GM19239 (cell line): ENCODE data around the gene ANO3.

Source experiments
- DNase-seq: peaks from one replicate; pipeline ENCODE4 v3.0.0; 2011; ENCODE audit warnings: low spot score; ENCODE audit not compliant: insufficient read length
- FAIRE-seq: peaks from 2 replicates; lab custom pipeline; 2011; peaks lifted over from hg19 to GRCh38; lab: Jason Lieb, UNC

Gene ANO3

DNA sequence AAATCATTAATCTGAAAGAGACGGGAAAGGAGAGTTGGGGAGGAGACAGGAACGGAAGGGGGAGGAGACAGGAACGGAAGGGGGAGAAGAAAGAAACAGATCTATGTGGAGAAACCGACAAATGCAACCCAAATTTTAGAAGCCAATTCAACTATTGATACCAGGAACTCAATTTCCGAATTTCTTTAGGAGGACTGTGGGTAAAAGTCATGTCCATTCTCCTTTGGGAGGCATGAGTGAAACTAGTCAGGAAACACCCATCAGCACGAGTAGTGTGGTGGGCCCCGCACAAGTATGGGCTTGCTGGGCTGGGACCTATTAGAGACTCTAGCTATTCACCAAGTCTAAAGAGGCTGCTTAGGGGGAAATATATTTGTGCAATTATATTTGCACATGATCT is 18.1 kb downstream of the ANO3 start:
- no peak for FAIRE-seq

DNA sequence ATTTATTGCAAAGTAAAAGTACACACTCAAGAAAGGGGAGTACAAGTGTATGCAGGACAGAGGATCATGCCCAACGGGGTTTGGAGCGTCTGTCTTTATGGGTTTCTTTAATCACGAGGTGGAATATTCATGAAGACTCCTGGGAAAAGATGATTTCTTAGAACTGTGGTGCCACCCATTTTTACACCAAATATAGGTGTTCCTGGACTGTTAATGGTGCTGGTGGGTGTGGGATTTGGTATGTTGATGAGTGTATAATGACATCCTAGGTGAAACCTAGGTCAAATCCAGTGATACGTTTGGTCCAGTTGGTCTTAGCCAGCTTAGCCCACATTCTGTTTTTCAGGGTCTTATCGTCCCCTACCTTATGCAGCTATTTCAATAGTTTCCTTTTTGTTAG is 21.1 kb downstream of the ANO3 start:
- DNase-seq (no peak), FAIRE-seq (no peak)

More for the DNA sequence above, 18.1 kb downstream of the ANO3 start:
- no peak for DNase-seq

DNA sequence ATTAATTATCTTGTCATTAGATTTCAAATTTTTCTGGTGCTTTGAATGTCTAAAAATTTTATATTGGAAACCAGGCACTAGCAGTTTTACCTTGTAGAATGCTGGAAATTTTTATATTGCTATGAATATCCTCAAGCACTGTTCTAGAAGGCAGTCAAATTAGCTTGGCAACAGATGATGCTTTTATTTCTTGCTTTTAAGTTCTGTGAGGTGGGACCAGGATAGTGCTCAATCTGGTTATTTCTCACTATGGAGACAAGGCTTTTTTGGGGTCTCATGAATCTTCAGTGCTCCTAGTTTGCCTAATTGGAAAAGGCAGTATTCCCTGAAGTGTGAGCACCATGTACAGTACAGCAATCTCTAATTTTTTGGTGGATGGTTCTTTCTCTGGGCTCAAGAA is 27.1 kb downstream of the ANO3 start:
- DNase-seq: no peak
- FAIRE-seq: no peak

DNA sequence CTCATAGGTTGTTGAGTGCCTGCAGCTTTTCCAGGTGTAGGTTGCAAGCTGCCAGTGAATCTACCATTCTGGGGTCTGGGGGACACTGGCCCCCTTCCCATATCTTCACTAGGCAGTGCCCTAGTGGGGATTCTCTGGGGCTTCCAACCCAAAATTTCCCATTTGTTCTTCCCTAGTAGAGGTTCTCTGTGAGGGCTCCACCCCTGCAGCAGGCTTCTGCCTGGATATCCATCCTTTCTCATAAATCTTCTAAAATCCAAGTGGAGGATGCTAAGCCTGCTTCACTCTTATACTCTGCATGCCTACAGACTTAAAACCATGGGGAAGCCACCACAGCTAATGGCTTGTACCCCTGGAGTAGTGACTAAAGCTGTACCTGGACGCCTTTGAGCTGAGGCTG is 33.4 kb downstream of the ANO3 start:
- FAIRE-seq: no peak
- DNase-seq: no peak

DNA sequence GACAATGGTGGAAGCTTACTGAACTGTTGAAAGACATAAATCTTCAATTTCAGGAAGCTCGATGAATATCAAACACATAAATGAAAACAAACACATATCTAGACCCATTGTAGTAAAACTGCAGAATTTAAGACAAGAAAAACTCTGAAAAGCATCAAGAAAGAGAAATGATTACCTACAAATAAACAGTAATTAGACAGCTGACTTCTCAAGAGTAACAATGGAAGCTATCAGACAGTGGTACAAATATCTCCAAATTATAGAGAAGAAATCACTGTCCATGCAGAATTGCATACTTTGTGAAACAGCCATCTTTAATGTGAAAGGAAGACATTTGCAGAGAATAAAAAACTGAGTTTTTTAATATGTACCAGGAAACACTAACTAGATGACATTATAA is 45.7 kb downstream of the ANO3 start:
- DNase-seq: no peak
- FAIRE-seq: no peak

DNA sequence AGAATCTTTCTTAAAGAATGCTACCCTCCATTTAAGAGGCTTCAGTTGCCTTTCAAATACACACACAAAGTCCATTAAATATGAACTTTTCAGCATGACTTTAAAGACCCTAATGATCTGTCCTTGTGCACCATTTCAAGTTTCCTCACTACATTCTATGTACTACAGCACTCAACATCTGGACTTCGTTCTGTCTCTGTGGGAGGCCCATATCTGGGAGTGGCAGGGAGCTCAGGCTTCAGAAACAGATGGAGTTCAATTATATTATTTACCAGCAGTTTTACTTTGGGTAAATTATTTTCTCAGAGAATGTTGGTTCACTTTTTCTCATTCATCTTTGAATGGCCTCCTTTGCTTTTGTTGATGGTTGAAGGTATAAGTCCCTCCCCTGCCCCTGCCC is 67.4 kb downstream of the ANO3 start:
- DNase-seq (no peak), FAIRE-seq (no peak)

DNA sequence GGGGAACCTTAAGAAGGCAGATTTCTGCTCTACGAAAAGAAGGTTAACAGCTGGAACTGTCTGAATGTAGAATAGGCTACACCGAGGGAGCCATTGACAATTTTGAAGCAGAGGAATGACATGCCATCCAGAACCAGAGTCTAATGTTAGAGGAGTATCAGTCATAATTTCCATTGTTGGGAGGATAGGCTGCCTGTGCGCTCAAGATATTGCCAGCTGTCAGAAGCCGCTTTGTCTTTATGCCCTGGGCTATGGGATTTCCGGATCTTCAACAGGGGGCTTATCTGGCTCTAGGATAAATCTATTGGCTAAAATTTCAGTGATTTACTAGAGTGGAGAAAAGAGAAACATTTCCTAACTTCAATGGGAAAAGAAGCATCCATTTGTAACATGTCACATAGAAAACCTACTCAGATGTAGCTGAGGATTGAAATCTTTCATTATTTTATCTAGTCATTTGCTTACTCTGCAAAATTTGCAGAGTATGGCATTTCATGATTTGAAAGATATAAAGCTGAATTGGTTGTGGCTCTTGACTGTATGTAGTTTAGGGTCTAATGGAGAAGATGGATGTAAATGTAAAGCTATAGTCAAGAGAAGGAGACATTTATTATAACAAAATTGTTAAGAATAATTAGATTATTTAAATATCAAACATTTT is 78.9 kb downstream of the ANO3 start:
- no peak for FAIRE-seq
- DNase-seq: no peak

DNA sequence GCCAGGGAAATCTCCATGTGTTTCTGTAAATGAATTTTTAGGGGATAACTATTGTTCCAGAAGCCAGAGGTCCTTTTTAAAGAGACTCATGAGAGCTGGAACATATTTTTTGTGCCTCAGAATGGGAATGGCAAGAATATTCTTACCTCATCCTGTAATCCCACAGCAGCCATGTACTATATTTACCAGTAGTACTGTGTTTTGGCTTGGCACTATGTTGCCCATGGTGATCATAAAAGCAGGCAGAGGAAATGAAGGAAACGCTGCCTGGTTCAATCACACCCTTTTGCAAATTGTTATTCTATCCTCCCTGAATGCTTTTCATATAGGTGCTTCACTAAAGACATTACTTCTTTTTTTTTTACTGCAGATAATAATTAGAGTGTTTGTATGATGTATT is 81.0 kb downstream of the ANO3 start:
- DNase-seq: no peak
- no peak for FAIRE-seq

DNA sequence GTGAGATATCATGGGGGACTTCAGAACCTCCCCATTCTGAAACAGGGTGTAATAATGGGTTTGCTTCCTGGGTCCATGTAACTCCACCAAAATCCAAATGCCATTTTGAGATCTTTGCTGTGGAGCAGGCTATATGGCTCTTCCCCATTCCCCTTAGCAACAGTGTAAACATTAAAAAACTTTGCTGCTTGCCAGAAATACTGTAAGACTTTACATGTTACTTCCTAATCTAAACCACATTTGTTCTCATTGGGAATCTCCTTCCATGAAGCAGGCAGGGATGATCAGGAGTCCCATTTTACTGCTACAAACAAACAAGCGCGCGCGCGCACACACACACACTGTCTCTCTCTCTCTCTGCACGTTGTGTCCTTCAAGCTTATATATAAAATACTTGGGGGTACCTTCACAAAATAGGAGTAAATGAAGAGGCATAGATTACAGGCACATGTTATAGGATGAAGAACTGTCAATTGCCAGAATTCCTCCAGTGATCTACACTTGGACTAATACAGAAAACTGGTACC is 86.5 kb downstream of the ANO3 start:
- FAIRE-seq (no peak), DNase-seq (no peak)

DNA sequence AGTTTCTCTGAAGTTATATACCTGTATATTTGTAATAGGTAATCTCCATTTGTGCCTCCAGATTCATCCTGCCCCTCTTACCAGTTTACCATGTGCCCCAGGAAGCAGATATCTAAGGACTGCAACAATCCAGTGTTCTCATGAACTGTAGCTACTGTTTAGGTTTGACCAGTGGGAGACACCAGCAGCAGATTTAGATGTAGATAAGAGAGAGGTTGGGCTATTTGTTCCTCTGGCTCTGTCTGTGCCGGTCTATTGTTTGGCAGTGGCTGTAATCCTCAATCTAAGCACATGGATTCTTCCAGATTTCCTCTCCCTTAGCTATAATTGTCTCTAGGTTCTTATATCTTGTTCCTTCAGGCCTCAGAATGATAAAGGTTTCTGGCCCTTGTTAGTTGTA is 88.4 kb downstream of the ANO3 start:
- DNase-seq: no peak
- no peak for FAIRE-seq

DNA sequence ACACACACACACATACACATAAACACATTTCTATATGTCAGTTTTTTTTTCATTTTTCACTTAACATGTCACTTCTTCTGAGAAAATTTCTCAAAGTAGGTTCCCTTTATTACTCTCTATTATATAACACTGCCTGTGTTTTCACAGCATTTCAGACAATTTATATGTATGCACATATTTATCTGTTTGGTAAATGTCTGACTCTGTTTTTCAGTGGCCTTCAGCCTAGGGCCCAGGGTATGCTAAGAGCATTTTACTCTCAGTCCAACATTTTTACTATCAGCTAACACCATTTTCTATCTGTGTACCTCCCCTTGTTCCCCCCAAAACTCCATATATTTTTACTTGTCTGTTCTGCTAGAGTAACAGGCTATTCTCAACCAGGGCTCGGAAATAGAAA is 92.3 kb downstream of the ANO3 start:
- DNase-seq (no peak), FAIRE-seq (no peak)

DNA sequence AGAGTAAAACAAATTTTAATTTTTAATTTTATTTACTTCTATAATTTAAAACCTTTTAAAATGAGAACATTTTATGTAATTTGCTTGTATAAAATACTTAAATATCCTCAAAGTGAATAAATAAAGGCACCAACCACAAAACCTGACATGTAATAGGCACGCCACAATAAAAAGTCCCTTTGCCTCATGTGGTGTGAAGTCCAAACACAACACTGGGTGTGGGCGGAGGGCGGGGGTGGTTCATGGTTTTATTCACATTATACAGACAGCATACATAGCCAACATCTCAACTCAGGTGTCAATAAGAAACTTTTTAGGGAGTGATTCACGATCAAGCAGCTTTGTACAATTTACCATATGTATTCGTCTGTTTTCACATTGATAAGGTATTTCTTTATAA is 107.9 kb downstream of the ANO3 start:
- no peak for DNase-seq
- no peak for FAIRE-seq

DNA sequence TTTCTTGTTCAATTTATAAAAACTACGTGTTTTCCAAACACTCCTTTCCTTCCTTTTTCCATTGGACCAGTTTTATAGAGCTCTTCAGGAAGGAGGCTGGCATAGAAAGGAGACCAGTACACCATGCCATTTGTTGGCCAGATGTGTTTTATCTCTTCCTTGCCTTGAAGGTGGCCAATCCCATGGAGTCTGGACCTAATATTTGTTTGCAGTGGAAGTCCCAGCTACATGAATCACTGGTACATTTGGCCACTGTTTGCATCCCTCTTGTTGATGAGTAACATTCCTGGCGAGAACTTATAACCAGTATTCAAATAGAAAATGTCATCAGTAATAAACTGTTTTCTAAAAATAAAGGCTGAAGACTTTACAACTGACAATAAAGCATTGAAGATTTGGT is 110.2 kb downstream of the ANO3 start:
- DNase-seq (no peak), FAIRE-seq (no peak)

DNA sequence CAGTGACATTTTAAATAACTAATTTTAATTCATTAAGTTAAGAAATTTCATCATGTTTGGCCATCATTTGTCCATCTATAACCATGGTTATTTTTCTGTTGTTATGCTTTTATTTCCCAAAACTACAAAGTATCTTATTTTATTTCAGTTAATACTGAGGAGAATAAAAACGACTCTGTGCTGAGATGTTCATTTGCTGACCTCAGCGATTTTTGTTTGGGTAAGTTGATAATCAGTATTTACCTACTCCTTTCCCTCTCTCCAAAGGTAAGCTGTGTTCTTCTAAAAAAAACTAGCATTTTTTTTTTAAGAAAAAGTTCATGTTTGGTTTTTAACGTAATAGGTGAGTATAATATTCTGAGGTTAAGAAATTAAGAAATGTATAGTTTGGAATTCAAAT is 111.7 kb downstream of the ANO3 start:
- FAIRE-seq (no peak), DNase-seq (no peak)

DNA sequence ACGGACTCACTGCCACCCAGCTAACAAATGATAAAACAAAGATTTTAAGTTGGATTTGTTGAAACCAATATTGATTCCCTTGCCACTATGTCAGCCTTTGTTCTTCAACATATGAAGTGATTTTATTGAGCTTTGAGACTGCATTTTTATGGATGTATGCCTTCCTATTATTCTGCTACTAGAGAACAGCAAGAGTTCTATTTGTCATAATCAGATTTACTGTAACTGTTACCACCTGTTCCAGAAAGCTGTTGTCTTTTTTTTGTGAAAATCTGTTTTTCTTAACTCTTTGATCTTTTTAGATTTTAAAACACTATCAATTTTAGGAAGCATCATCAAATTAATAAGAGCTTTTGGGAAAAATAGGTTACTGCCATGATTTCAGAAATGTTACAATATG is 125.7 kb downstream of the ANO3 start:
- no peak for DNase-seq
- FAIRE-seq: no peak

DNA sequence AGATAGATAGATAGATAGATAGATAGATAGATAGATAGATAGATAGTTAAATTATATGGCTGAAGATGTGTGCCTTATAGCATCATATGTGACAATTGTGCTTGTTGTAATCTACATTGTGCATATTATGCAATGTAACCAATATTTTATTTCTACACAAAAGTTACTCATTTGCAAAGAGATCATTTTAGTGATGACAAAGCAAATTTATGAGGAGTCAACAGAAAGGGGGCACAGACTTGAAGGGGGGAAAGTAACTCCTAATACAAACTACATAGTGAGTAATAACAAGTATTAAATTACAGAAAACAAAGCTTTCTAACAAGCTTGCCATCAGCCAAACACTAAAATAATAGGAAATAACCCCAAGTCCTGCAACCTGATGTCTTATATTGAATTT is 133.3 kb downstream of the ANO3 start:
- no peak for DNase-seq
- no peak for FAIRE-seq

DNA sequence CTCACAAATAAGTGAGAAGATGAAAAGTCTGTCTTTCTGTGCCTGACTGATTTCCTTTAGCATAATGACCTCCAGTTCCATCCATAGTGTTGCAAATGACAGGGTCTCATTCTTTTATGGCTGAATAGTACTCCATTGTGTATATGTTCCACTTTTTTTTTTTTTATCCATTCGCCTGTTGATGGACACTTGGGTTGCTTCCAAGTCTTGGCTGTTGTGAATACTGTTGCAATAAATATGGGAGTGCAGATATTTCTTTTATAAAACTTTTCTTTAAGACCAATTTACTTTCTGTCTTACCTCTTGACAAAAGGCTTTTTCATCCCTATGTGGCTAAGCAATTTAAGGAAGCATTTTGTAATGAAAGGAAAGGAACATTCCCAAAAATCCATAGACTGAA is 135.6 kb downstream of the ANO3 start:
- no peak for DNase-seq
- no peak for FAIRE-seq

DNA sequence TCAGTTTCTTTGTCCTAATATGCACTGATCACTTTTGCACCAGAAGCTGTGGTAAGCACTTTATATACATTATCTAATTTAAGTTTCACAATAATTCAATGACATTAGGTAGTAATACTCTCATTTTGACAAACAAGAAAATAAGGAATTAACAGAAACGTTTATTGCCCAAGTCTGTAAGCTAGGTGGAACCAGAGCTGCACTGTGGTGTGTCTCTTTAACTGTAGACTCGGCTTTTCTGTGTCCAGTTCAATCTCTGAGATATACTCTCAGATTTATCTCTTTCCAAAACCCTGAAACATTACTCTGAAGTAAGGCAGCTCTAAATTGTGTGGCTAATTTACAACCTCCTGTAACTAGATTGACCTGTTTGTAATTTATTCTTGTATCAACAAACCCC is 139.1 kb downstream of the ANO3 start:
- FAIRE-seq: no peak
- DNase-seq: no peak

DNA sequence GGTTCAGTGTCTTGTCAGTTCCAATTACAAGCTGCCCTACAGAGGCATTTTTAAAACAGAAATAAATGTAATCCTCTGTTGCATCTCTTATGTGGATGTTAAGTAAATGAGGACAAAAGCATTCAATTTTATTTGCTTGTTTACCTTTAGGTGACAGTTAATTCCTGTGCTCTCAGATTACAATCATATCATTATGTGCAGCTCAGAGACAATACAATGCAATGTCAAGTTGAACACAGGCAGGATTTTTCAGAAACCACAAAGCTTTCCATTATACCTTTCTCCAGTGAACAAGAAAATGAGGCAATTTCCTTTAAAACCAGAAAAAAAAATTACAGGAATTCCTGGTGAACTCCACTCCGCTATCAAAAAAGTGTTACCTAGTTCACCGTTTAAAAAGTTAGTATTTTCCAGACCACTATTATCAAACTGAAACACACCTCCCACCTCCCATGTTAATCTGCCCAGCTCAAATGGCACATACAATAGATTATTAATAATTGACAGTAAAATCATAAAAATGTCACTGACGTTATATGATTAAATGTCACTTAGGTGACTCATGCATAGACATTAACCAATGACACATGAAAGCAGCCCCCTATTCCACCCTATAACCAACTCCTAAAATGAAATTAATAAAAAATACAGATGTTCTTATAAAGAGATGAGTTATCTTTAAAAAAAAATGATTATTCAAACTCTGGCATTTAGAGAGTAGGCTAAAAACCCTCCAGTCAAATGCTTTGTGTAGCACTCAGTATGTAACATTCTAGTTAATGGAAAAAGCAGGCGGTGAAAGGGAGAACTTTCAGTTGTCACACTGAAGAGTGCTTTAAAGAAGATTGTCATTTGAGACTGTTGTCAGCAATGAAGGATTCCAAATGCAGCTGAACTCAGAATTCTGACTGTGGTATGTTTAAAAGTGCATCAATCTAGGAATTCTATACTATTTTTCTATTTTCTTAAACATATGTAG is 141.6 kb downstream of the ANO3 start:
- FAIRE-seq (no peak), DNase-seq (no peak)

DNA sequence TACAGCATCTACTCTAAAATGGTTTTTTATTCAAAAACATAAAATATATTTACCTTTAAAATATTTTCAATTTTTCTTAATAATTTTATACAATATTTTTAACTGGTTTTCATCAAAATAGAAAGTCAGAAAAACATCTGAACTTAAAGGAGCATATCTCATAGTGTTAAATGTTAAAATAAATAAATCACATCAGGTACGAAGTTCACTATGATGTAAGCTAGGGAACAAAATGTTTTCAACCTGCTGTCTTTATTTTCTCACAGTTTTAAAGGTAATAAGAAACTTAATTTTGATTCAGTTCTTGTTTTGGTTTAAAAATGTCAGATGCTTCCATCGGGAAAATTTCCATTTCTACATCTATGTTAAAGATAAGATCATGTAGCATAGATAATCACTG is 142.5 kb downstream of the ANO3 start:
- no peak for FAIRE-seq

DNA sequence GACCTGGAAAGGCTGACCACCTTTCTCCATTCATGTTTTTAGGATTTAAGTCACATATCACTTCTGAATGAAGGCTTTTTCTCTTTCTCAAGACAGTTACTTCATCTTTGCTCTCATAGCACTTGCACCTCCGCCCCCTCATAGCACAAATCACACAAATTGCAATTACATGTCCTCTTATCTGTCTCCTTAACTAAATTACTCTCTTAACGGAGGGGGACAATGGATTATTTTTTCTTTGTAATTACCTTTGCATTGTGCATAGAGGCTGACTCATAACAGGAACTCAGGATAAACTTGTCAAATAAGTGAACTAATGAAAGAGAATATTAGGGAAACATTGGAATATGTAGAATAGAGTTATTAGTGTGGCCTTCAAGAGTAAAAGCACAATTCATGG is 145.5 kb downstream of the ANO3 start:
- FAIRE-seq: no peak
- DNase-seq: no peak

More for the DNA sequence above, 142.5 kb downstream of the ANO3 start:
- no peak for DNase-seq
